GM12878 (cell line): ENCODE measurements around the gene ANK3. TPM values are rescaled to one million over a fixed set of nuclear protein-coding genes. Genes with fewer than 3 reads are reported as not detected.

ENCODE experiments used
- ATAC-seq: fragments of 200-7000 bp; cut with Tn5 transposase; 3 replicates; pipeline ENCODE4 v1.9.1; 2020; ENCODE audit warnings: mild to moderate bottlenecking, moderate library complexity
- BruUV-seq: library from RNA; stranded (reverse); fragments of 400-500 nt; replicated peaks from 2 replicates; lab custom pipeline; 2021; lab: Mats Ljungman, UMichigan
- CTCF ChIA-PET: fragments of 300-600 bp; sonication (Branson Sonifier 250); formaldehyde crosslinking; extraction: SDS; loops from one replicate; lab custom pipeline; 2021; ENCODE audit warnings: inconsistent platforms; lab: Yijun Ruan, JAX
- POLR2A ChIA-PET: fragments of 350-600 bp; formaldehyde crosslinking; extraction: SDS; loops from one replicate; lab custom pipeline; 2021; ENCODE audit warnings: inconsistent platforms; lab: Charles Lee
- RAD21 ChIA-PET: fragments of 300-600 bp; sonication (Branson Sonifier 250); formaldehyde crosslinking; loops from one replicate; lab custom pipeline; 2023; ENCODE audit warnings: antibody characterized with exemption; ENCODE audit not compliant: unreplicated experiment; lab: Charles Lee
- SMC1A ChIA-PET: fragments of 300-600 bp; sonication (Branson Sonifier 250); formaldehyde crosslinking; loops from one replicate; lab custom pipeline; 2023; ENCODE audit not compliant: unreplicated experiment, uncharacterized antibody; lab: Charles Lee
- DNase-seq: peaks from one replicate; pipeline ENCODE4 v3.0.0-alpha.2; 2011; ENCODE audit warnings: low read depth, low spot score
- FAIRE-seq: peaks from 3 replicates; lab custom pipeline; 2011; peaks lifted over from hg19 to GRCh38; lab: Jason Lieb, UNC
- H2AFZ ChIP-seq: 2 replicates; pipeline ENCODE4 v1.6.0; 2011; ENCODE audit warnings: low read depth, low read length, control low read depth; ENCODE audit not compliant: control insufficient read depth
- H3K27ac ChIP-seq: 2 replicates; pipeline ENCODE4 v1.5.1; 2011; ENCODE audit warnings: control low read depth; ENCODE audit not compliant: control insufficient read depth, insufficient read depth
- H3K27me3 ChIP-seq, 2 experiments: replicated peaks in 1 of 2; 2 replicates each; pipeline versions ENCODE4 v1.6.0 to v1.6.1; 2011; ENCODE audit warnings: low read length in 1 of 2; ENCODE audit not compliant: control insufficient read depth in 2 of 2, insufficient read depth in 2 of 2
- H3K36me3 ChIP-seq, 2 experiments: 2 replicates each; pipeline ENCODE4 v1.5.1; 2011; ENCODE audit warnings: low read length in 1 of 2; ENCODE audit not compliant: control insufficient read depth in 2 of 2, insufficient read depth in 2 of 2
- H3K4me1 ChIP-seq: 2 replicates; pipeline ENCODE4 v1.6.1; 2011; ENCODE audit warnings: mild to moderate bottlenecking, low read length, moderate library complexity, mixed read lengths; ENCODE audit not compliant: control insufficient read depth, insufficient read depth
- H3K4me2 ChIP-seq: 2 replicates; pipeline ENCODE4 v1.6.0; 2011; ENCODE audit warnings: control low read depth; ENCODE audit not compliant: control insufficient read depth, insufficient read depth
- H3K4me3 ChIP-seq: fragments of 200-600 bp; sonication (generic); 2 replicates; pipeline ENCODE4 v1.5.1; 2016
- H3K79me2 ChIP-seq: 2 replicates; pipeline ENCODE4 v1.6.0; 2011; ENCODE audit warnings: low read length; ENCODE audit not compliant: control insufficient read depth, insufficient read depth
- H3K9ac ChIP-seq: 2 replicates; pipeline ENCODE4 v1.8.0; 2011; ENCODE audit warnings: low read length, control low read depth, mixed read lengths; ENCODE audit not compliant: control insufficient read depth, insufficient read depth
- H3K9me3 ChIP-seq: replicated peaks from 3 replicates; pipeline ENCODE4 v1.5.1; 2011; ENCODE audit warnings: mild to moderate bottlenecking, low read length; ENCODE audit not compliant: control insufficient read depth, insufficient read depth
- H4K20me1 ChIP-seq: 2 replicates; pipeline ENCODE4 v1.6.0; 2011; ENCODE audit not compliant: control insufficient read depth, insufficient read depth
- CBX5 ChIP-seq: sonication (generic); IDR thresholded peaks from 2 replicates; pipeline ENCODE4 v1.6.1; 2016; ENCODE audit warnings: low read depth, moderate library complexity, mild to moderate bottlenecking, inconsistent platforms
- CTCF ChIP-seq, 3 experiments: IDR thresholded peaks in 2 of 3; conservative IDR thresholded peaks in 1 of 3; 2 replicates each; pipeline ENCODE4 v1.5.1; 2011; ENCODE audit warnings: low read depth in 3 of 3, low read length in 3 of 3, mild to moderate bottlenecking in 3 of 3, control low read depth in 2 of 3, moderate library complexity in 2 of 3, inconsistent platforms in 1 of 3, mixed read lengths in 1 of 3; ENCODE audit not compliant: control insufficient read depth in 2 of 3, insufficient read depth in 1 of 3; ENCODE audit errors: extremely low read depth in 1 of 3
- EGR1 ChIP-seq, 2 experiments: IDR thresholded peaks; 1 replicate in 1 of 2; 2 replicates in 1 of 2; pipeline ENCODE4 v1.6.1; 2011 to 2012; ENCODE audit warnings: low read depth in 2 of 2, low read length in 2 of 2, borderline replicate concordance in 1 of 2, mild to moderate bottlenecking in 1 of 2, moderate library complexity in 1 of 2
- JUNB ChIP-seq: IDR thresholded peaks from 2 replicates; pipeline ENCODE4 v1.6.1; 2016; ENCODE audit warnings: antibody characterized with exemption, mild to moderate bottlenecking
- PML ChIP-seq: IDR thresholded peaks from 2 replicates; pipeline ENCODE4 v1.6.1; 2012; ENCODE audit warnings: low read length, inconsistent platforms
- RUNX3 ChIP-seq: IDR thresholded peaks from 2 replicates; pipeline ENCODE4 v1.6.1; 2012; ENCODE audit warnings: low read length, inconsistent platforms
- SIN3A ChIP-seq: IDR thresholded peaks from 2 replicates; pipeline ENCODE4 v1.6.1; 2012; ENCODE audit warnings: low read depth, low read length, improper control_type of control experiment
- SMARCA5 ChIP-seq: fragments of 450-650 bp; IDR thresholded peaks from 2 replicates; pipeline ENCODE4 v1.6.1; 2017; ENCODE audit warnings: mild to moderate bottlenecking
- ZBED1 ChIP-seq: IDR thresholded peaks from 2 replicates; pipeline ENCODE4 v1.6.1; 2016; ENCODE audit warnings: borderline replicate concordance
- WGBS: methylation state at CpG from one replicate; pipeline ENCODE4 v1.1.6; 2016; ENCODE audit warnings: low lambda C conversion rate; ENCODE audit not compliant: insufficient replicate concordance, insufficient coverage; ENCODE audit errors: missing lambda C conversion rate; 5-methylcytosine and 5-hydroxymethylcytosine counted together
- in situ Hi-C: fragments of 300-500 bp; cut with MboI; formaldehyde crosslinking; loops from 9 replicates; pipeline ENCODE4 v1.14.3; 2018; ENCODE audit warnings: mixed read lengths
- intact Hi-C: fragments of 100-400 bp; cut with micrococcal nuclease; formaldehyde crosslinking; loops from one replicate; pipeline ENCODE4 v1.14.2; 2022; ENCODE audit not compliant: unreplicated experiment
- polyA plus RNA-seq, 11 experiments: library from polyadenylated mRNA; depleted of rRNA in 4 of 11; unstranded in 6 of 11; stranded (reverse) in 5 of 11; fragments of >200 nt; fragmentation: Nextera tagmentation in 4 of 11; fragmentation: Illumina TruSeq in 1 of 11; extraction: Ambion mirVana in 4 of 11; extraction: Trizol in 1 of 11; gene quantifications; 1 replicate in 1 of 11; 2 replicates in 10 of 11; pipeline versions ENCODE4 v1.2.1 to v1.2.3, GENCODE V29; 2011 to 2016; ENCODE audit warnings: inconsistent platforms in 2 of 11, missing spikeins in 2 of 11, low read depth in 1 of 11
- total RNA-seq, 4 experiments: library from RNA; depleted of rRNA in 3 of 4; stranded (reverse); fragments of >200 nt in 3 of 4; fragmentation: Illumina TruSeq in 1 of 4; extraction: Trizol in 1 of 4; gene quantifications; 2 replicates each; pipeline versions ENCODE4 v1.2.1 to v1.2.3, GENCODE V29; 2013 to 2021
- TF ChIP-seq, protein P1 (sequence below): IDR thresholded peaks from 2 replicates; pipeline ENCODE4 v1.6.1; 2012; ENCODE audit warnings: mild to moderate bottlenecking, low read depth, low read length

Gene ANK3
- total and polyA plus RNA-seq, 10 of the 15 experiments (the other 5 are each of a cell fraction or from before 2014, with no cell fraction given) = 0.06 to 0.82 (median 0.20) TPM; not detected in 2

DNA sequence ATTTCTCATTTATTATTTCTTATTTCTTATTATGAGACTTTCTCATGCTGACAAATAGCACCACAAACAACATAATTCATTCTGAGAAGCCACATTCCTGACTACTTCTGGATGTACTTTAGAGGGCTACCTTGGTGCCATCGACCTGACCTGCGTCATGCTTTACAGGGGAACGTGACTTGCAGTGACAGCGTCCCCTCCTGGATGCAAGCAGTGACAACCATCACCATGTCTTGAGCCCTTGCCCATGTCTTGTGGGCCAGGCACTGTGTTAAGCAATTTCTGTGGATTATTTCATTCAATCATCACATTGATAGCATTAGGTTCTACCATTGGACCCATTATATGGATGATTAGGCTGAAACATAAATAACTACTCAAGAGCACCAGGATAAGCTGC is 137.0 kb downstream of the ANK3 start:
- no peak for FAIRE-seq
- Histone ChIP-seq H3K4me1 (no peaks in the 10 kb centered on the region), H3K9me3 (no peaks in the 10 kb centered on the region), H3K79me2 (no peaks in the 10 kb centered on the region), H3K36me3 (no peaks in the 10 kb centered on the region), H4K20me1 (no peaks in the 10 kb centered on the region), H2AFZ (no peak overlapping the region), H3K9ac (no peak overlapping the region), H3K4me3 (no peak overlapping the region), H3K27me3 (no peaks in the 10 kb centered on the region), H3K4me2 (no peak overlapping the region), H3K27ac (no peak overlapping the region)
- SMC1A ChIA-PET = no interaction called here
- 0 out of 6 replicates have a peak, but pooled peaks of 1 of the 3 experiments have one; percentile 4 for TF ChIP-seq CTCF (IDR thresholded peaks at IDR 0.05 in 2 of 3, conservative IDR thresholded peaks at IDR 0.05 in 1 of 3; ENCODE audit: control insufficient read depth in 2 of 3, extremely low read depth in 1 of 3, insufficient read depth in 1 of 3, low read depth in 3 of 3, low read length in 3 of 3)
- no peak for TF ChIP-seq EGR1 (IDR thresholded peaks at IDR 0.05; ENCODE audit: borderline replicate concordance in 1 of 2, low read depth in 2 of 2, low read length in 2 of 2)
- 32% methylated on average over 4 of the region's 4 CpGs for WGBS
- no peak for DNase-seq
- in situ Hi-C loops = no loop called here
- intact Hi-C loops = no loop called here
- no peak for ATAC-seq
- CTCF ChIA-PET = interaction anchor here (1.4 kb wide), 1 partner anchor 14 kb away, joined by 5 read pairs; no protein-coding TSS in a partner anchor
- no TSS peak for BruUV-seq
- RAD21 ChIA-PET = no interaction called here
- POLR2A ChIA-PET = no interaction called here

DNA sequence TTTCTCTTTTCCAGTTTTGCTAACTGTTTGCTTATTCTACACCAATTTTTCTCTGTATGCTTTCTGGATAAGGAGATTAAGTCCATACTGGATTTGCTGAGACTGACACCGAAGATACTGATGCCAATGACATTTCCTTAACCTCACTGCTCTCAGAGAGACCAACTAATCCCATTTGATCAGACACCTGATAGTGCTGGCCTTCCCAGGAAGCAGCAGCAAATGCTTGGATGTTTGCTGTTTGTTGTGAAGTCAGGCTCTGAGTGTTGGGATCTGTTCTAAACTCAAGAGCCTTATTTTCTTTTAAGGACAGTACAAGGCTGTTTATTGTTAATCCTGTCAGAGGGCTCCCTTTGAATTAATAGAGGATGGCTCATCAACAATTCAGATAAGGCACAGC is 143.3 kb downstream of the ANK3 start:
- ChIA-PET RAD21 (no interaction called here), CTCF (no interaction called here), SMC1A (interaction anchor here (0.9 to 1.3 kb wide), 2 partner anchors 8 to 44 kb away, joined by 3 read pairs; no protein-coding TSS in a partner anchor), POLR2A (no interaction called here)
- Histone ChIP-seq H3K79me2 (no peaks in the 10 kb centered on the region), H2AFZ (no peak overlapping the region), H3K27me3 (no peaks in the 10 kb centered on the region), H4K20me1 (no peaks in the 10 kb centered on the region), H3K4me2 (no peak overlapping the region), H3K9me3 (no peaks in the 10 kb centered on the region), H3K4me1 (no peaks in the 10 kb centered on the region), H3K27ac (no peak overlapping the region), H3K9ac (no peak overlapping the region), H3K4me3 (no peak overlapping the region), H3K36me3 (no peaks in the 10 kb centered on the region)
- DNase-seq (no peak), FAIRE-seq (no peak), ATAC-seq (no peak)
- in situ Hi-C loops (no loop called here), intact Hi-C loops (no loop called here)
- 14% methylated on average over 1 of the region's 1 CpG for WGBS
- BruUV-seq = no TSS peak
- TF ChIP-seq PML = no peak
- no peak for TF ChIP-seq SIN3A
- no peak for TF ChIP-seq RUNX3
- TF ChIP-seq, protein P1, sequence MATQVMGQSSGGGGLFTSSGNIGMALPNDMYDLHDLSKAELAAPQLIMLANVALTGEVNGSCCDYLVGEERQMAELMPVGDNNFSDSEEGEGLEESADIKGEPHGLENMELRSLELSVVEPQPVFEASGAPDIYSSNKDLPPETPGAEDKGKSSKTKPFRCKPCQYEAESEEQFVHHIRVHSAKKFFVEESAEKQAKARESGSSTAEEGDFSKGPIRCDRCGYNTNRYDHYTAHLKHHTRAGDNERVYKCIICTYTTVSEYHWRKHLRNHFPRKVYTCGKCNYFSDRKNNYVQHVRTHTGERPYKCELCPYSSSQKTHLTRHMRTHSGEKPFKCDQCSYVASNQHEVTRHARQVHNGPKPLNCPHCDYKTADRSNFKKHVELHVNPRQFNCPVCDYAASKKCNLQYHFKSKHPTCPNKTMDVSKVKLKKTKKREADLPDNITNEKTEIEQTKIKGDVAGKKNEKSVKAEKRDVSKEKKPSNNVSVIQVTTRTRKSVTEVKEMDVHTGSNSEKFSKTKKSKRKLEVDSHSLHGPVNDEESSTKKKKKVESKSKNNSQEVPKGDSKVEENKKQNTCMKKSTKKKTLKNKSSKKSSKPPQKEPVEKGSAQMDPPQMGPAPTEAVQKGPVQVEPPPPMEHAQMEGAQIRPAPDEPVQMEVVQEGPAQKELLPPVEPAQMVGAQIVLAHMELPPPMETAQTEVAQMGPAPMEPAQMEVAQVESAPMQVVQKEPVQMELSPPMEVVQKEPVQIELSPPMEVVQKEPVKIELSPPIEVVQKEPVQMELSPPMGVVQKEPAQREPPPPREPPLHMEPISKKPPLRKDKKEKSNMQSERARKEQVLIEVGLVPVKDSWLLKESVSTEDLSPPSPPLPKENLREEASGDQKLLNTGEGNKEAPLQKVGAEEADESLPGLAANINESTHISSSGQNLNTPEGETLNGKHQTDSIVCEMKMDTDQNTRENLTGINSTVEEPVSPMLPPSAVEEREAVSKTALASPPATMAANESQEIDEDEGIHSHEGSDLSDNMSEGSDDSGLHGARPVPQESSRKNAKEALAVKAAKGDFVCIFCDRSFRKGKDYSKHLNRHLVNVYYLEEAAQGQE = no peak
- TF ChIP-seq JUNB = no peak
- TF ChIP-seq SMARCA5 = no peak
- TF ChIP-seq ZBED1 = no peak
- no peak for TF ChIP-seq CBX5
